GM19023 (cell line): Measurements from ENCODE around the gene CDRT15L2.
"Not testable (repeated sequence)": the region's sequence is repeated elsewhere in the genome, so short reads cannot be mapped to it uniquely, and the experiment has no call there.

Source experiments
- ATAC-seq: cut with Tn5 transposase; IDR thresholded peaks from one replicate; pipeline ENCODE4 v1.9.1; 2021; ENCODE audit warnings: mild to moderate bottlenecking, moderate library complexity; ENCODE audit not compliant: unreplicated experiment

Gene CDRT15L2

DNA sequence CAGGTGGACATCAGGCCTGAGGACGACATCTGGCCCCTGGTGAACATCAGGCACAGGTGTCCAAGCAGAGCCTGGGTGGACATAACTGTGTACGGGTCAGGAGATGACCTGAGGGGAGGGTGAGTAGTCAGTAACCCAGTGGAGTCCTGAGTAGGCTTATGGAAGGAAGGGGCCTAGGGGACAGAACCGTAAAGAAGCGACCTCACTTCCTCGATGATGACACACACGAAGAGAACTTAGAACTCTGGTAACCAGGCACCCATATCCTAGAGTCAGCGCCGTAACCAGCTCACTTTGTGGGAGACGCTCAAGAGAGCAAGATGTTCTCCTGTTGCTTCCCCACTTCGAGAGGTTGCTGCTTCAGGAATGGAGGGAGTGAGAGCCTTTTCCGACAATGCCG lies at the start of gene CDRT15L2:
Gene CDRT15L2, plus strand, starts transcription at position 301 of the 400 bp plus-strand sequence. Its CDS starts 20 bp downstream, at position 321.
- not testable (repeated sequence) for ATAC-seq

DNA sequence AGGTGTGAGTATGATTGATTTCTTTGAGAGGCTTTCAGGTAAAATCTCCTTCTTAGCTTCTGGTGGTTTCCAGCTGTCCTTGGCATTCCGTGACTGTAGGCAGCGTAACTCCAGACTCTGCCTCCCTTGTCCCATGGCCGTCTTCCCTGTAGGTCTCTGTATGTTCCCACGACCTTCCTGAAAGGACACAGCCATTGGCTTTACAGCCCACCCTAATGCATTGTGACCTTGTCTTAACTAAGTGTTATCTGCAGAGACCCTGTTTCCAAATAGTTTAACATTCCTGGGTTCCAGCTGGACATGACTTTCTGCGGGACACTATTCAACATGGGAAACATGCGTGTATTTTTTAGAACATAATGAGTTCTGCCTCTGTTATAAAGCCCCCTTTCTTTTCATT lies 49.4 kb upstream of the CDRT15L2 start:
- not testable (repeated sequence) for ATAC-seq

DNA sequence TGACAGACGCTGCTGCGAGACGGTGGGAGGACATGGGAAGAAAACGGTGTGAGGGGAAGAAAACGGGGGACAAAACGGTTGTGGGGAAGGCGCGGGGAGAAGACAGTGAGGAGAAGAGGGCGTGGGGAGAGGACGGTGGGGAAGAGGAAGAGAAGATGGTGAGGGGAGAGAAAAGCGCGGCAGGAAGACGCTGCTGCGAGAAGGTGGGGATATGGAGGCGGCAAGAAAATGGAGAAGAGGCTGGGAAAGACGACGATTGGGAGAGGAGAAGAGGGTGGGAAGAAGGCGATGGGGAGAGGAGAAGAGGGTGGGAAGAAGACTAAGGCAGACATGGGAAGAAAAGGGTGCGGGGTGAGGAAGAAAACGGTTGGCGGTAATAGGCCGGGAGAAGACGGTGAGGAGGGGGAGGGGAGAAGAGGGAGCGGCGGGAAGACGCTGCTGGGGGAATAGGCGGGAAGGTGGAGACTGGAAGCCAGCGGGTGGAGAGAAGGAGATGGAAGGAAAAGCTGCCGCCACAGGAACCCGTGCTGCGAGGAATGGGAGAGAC lies 46.9 kb upstream of the CDRT15L2 start:
- not testable (repeated sequence) for ATAC-seq

DNA sequence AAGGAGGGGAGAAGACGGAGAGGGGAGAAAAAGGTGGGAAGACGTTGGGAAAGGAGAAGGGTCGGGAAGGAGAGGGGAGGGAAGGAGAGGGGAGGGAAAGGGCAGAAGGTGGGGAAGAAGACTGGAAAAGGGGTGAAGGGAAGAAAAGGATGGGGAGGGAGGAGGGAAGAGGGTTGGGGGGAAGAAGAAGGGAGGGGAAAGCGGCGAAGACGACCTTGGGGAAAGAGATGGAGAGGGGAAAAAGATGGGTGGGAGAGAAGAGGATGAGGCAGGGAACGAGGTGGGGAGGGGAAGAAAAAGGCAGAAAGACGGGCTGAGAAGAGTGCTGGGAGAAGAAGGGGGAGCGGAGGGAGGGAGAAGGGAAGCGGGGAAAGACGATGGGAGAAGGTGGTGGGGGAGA lies 46.3 kb upstream of the CDRT15L2 start:
- ATAC-seq, result not testable (repeated sequence)

DNA sequence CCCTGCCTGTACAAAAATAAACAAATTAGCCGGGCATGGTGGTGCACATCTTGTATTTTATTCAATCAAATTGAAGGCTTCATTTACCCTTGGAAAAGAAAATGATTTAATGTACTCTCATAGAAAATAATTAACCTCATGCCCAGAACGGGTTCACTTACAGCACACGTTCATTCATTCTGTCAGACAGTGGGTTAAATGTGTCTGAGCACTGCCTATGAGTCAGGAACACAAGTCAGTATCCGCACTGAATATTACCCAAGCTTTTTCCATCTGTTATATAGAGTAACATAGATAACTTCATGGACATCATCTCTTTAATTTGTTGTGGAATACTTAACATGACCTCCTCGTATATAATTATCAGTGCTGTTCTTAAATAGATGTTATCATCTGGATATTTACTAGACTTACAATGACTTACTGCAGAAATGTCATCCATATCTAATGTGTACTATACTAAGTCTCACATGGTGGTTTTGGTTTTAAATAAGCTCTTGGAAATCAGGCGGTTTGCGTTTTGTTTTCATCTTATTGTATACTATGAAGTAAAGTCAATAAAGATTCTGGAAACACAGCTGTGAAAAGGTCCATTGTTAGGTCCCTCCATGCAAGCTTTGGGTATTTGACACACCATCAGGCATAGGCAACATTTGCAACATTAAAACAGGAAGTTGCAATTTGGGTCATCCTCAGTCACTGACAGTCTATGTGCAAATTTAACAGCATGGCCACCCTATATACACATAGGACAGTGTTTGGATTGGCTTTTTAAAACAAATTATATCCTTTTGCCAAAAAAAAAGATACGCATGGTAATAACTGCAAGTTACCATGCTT lies 44.6 kb upstream of the CDRT15L2 start:
- not testable (repeated sequence) for ATAC-seq

DNA sequence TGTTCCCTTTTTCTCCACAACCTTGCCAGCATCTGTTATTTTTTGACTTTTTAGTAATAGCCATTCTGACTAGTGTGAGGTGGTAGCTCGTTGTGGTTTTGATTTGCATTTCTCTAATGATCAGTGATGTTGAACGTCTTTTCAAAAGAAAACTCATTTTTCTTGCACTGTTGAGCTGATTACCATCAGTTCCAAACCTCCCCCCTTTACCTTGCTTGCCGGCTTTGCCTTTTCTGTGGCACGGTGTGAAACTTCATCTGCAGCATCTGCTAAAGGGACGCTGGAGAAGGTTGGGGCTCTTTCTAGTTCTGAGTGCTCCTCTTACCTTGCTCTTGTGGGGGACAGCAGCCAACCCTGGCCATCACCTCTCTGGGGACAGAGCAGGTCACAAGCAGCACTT lies 39.1 kb upstream of the CDRT15L2 start:
- peak; percentile 97 for ATAC-seq

DNA sequence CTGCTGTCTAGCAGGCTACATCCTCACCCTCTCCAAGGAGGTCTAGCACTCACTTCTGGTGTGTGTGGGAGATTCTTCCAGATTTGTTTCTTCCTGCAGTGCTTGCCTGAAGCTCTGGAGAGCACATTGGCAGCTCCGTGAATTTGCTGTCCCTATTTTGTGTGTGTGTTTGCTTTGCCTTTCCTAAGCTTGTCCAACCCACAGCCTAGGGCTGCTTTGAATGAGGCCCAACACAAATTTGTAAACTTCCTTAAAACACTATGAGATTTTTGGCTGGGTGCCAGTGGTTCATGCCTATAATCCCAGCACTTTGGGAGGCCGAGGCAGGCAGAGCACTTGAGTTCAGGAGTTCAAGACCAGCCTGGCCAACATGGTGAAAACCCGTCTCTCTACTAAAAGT lies 38.7 kb upstream of the CDRT15L2 start:
- not testable (repeated sequence) for ATAC-seq

DNA sequence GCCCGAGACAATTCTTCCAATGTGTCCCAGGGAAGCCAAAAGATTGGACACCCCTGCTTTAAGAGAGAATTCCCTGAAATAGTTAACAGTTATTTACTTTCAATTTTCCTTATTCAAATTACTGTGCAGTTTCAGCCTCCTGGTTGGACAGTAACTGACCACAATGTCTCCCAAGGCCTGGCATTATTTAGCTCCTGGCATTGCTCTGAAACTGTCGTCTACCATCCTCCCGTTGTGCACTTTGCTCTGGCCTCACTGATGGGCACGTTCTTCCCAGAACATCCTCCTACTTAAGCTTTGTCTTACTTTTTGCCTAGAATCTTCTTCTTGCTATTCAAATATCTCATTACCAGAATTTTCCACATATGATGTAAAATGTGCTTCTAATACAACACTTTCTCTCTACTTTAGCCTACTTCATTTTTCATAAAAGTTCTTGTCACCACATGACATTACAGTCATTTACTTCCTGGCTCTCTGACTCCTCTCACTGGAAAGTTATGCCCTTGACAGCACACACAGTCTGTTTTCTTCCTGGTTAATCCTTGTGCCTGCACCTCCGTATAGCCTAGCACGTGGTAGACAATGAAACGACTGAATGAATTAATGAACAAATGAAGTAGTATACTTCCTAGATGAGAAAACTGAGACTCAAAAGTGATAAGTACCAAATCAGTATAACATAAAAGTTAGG lies 37.5 kb upstream of the CDRT15L2 start:
- not testable (repeated sequence) for ATAC-seq

DNA sequence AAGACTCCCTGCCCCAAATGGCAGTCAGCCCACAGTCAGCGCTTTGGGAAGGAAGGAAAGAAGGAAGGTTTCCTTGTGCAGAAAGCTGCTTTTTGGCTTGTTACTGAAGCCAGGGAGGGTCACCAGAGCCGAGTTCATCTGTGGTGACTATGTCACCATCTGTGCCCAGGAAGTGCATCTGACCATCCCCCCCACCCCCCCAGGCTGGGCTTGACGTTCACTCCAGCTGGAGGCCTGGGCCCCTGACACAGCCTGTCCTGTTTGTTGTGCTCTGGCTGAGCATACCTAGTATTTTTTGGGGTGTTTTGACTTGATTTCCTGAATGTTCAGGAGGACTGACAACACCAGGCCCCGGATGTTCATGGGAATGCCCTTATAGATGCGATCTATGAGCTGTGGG lies 31.6 kb upstream of the CDRT15L2 start:
- not testable (repeated sequence) for ATAC-seq

DNA sequence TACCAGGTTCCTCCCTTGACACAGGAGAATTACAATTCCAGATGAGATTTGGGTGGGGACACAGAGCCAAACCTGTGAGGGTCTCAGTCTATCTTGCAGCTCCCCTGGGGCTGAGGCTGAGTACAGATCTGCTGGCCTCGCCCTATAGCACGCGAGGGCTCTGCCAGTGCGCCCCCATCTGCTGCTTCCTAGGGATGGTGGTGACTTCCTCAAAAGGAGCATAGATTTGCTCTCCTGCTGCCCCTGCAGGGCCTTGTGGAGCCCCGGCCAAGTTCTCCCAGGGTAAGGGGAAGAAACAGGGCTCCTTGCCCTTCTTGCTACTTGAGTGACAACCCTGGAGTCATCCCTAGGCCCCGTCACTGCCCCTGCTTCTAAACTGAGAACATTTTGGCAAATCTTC lies 26.6 kb upstream of the CDRT15L2 start:
- not testable (repeated sequence) for ATAC-seq

DNA sequence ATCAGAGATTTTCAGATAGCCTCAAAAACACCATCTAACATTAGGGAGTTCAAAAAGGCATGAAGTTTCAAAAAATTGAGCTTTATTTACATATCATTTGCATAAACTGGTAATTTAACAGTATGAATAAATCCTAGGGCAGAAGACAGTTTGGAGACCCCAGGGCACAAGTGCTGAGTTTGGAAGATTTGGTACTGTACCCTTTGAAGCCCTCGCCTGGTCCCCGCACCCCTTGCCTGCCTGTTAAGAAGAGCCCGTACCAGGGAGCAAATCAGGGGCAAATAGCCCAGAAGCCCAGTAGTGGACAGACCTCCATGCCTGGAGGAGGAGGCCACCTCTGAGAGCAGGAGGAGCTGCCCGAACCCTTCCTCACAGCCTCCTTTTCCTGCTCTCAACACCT lies 24.8 kb upstream of the CDRT15L2 start:
- ATAC-seq, result not testable (repeated sequence)

DNA sequence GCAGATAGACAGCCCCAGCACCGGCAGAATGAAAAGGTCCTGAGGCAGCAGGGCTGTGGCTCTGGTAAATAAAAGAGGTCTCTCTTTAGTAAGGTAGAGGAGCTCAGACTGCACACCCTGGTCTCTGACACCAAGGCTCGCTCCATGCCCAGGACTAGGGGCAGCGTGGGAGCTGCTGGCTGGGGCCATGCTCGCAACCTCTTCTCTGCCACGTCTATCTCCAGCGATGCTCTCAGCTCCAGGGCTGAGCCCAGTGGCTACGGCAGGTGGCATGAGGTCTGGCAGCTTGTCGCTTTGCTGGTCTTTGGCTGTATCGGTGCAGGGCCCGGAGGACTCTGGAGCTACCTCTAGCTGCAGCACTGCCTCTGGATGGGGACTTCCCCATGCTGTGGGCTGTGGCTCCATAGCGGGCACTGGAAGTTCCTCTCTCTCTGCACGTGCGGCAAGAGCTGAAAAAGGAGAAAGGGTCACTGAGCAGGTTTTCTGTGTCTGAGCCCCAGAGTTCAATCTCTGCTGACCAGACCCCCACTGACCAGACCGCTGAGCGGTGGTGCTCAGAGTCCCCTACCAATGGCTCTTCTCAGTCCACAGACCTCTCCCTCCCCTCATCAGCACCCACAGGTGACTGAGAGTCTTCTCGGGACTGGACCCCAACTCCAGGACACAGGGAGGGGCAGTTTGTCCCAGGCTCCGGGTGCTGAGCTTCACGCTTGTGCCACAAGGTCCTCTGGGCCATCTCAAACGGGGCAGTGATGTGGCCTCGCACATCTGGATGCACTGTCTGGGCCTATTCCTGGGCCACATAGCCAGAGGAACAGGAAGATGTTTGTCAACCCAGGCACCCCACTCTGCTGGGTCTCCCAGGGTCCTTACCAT lies 24.2 kb upstream of the CDRT15L2 start:
- ATAC-seq, result not testable (repeated sequence)

DNA sequence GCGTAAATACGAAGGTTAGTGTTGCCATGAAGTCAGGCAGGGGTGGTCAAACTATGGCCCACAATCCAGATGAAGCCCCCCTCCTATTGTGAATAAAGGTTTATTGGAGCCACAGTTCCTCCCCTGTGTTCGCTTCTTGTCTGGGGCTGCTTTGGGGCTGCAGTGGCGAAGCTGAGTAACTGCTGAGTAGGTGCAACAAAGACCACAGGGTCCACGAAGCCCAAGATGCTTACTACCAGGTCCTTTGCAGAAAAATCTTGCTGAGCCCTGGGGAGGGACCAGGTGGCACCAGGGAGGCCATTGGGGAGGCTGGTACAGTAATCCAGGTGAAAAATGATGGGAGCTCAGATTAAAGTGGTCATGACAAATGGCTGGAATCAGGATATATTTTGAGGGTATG lies 21.4 kb upstream of the CDRT15L2 start:
- not testable (repeated sequence) for ATAC-seq

DNA sequence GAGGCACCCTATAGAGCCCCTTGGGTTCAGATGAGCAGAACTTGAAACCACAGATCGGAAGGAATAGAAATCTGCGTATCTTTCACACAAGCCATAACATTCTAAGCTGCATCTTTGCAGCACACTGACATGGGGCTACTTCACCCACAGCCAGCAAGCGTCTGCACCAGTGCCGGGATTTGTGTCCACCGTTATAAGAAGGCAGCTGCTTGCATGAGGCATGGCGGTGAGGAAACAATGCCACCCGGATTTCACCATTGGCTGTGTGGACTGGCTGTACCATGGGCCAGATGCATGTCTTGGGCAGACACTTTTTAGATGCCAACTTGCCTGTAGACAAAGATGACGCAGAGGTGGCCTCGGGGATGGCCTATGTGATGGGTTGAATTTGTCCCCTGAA lies 20.5 kb upstream of the CDRT15L2 start:
- ATAC-seq, result not testable (repeated sequence)

DNA sequence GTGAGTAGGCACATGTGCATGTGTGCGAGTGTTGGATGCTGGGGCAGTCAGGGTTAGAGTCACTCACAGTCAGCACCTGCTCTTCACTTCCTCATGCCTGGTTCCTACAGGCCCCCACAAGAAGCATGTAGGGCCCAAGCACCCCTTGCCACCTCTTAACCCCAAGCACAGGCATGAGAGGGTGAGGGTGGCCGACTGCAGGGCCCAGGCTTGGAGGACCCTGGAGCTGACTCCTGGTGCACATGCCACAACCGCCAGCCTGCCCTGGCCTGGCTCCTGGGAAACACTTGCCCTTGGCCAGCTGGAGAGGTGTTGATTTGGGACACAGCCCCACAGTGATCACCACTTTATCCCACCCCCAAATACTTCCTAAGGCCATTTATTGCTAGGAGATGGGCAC lies 16.9 kb upstream of the CDRT15L2 start:
- no peak for ATAC-seq

DNA sequence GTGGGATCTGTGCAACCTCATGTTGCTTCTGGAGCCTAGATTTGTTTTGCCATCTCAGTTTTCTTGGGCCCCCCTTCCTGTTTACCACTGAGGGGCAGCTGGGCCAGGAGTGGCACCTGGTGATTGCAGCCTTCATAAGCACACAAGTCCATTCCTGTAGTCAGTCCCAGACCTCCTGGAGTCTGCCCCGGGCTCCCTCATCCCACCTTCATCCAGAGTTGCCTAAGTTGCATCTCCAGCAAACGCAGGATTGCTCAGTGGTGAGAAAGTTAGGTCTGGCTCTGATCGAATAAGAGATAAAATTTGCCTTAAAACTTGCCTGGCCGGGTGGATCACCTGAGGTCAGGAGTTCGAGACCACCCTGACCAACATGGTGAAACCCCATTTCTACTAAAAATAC lies 14.3 kb upstream of the CDRT15L2 start:
- ATAC-seq, result not testable (repeated sequence)

DNA sequence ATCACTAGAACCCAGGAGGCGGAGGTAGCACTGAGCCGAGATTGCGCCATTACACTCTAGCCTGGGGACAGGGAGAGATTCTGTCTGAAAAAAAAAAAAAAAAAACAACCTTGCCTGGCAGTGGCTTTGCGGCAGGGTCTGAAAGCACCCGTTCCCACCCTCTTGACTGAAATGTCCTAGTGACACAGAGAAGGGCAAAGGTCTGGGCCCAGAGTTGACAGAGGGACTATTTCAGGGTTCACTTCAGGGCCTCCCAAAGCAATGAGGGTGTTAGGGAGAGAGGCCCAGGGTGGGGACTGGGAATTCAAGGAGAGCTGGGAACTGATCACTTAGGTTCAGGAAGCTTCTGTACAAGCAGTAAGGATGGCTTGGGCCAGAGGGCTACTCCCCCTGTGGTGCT lies 13.8 kb upstream of the CDRT15L2 start:
- no peak for ATAC-seq

DNA sequence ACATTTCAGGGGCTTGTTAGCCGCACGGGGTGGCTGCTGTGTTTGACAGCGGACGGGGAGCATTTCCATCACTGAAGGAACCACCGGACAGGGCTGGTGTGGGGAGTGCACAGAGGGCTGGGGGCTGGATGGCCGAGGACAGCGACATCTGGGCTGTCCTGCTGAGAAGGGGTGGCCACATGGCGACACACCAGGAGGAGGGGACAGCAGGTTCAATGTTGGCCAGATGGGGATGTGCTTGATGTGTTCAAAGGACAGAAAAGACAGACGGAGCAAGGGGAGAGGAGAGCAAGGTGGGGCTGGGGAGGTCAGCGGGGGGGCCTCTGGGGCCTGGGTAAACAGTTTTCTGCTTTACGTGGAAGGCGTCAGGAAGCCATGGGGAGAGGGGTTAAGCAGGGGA lies 12.8 kb upstream of the CDRT15L2 start:
- not testable (repeated sequence) for ATAC-seq

DNA sequence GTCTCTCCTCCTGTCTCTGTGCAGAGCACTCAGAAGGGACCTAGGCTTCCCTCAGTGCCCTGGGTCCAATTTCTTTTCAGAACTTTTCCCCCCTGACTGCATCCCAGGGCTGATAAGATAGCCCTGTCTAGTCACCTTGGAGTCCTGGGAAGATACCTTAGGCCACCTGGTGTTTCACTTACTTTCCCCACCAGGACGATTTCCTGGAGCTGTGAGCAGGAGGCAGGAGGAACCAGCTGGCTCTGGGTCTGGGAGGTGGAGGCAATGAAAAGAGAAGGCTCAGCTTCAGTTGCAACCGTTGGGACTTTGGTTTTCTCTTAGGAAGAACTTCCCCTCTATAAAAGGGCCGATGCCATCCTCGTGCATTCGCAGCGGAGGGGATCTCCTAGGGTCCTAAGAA lies 12.1 kb upstream of the CDRT15L2 start:
- ATAC-seq, result not testable (repeated sequence)

DNA sequence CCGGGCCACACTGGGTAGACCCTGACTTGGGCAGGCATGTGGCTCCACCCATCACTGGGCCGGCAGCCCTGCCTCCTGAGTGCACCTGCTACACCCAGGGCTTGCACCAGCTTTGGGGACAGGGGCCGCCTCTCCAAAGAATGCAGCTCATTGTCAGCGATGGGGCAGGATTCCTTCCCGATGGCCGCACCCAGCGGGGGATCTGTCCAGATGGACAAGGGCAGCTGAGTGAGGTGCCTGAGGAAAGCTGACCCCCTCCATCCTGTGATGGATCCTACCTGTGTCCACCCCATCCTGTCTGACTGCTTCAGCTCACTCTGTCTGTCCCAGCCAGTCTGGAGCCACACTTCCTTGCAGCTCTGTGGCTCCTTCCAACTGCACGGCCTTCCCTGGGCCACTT lies 10.9 kb upstream of the CDRT15L2 start:
- not testable (repeated sequence) for ATAC-seq

DNA sequence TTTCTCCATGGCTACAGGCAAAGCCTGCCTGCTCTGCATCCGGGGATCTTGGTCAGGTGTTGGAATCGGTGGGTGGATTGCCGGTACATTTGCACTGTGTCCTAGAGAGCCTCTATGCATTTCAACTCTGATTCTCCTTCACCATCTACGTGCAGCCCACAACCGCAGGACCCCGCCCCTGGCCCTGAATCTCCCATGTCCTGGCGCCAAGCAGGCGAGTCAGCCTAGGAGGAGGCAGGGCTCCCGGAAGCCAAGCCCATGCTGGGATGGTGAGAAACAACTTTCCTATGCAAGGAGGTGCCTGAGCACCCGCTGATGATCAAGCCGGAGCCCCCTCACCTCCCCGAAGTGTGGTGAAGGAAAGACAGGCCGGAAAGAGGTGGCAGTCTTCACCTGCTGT lies 7.9 kb upstream of the CDRT15L2 start:
- not testable (repeated sequence) for ATAC-seq
